Measurements from ENCODE around the gene OR52N4. TPM values are rescaled to one million over a fixed set of nuclear protein-coding genes. Genes with fewer than 3 reads are reported as not detected.

Gene OR52N4
- total RNA-seq, 1 donor = not detected

DNA sequence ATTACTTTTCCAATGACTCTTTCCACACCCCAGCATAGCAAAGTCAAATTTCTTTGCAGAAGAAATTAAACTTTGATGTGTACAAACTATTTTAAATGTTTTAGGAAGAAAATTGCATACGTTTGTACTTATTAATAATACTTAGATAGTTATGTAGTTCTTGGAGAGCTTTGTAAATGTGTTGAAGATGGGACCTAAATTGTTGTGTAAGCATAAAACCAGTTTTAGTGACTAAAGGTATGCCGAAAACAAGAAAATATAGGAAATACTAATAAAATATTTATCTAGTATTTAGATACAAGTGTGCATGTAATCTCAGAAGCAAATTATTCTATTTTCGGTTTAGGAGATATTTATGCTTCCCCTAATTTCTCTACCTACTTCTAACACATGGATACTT, 4.2 kb upstream of the OR52N4 start:
- no peak for DNase-seq (ENCODE audit: low read depth)
- H3K4me3 ChIP-seq (ENCODE audit: low read depth, low read length) = no peak overlapping the region
- TF ChIP-seq, protein P1, sequence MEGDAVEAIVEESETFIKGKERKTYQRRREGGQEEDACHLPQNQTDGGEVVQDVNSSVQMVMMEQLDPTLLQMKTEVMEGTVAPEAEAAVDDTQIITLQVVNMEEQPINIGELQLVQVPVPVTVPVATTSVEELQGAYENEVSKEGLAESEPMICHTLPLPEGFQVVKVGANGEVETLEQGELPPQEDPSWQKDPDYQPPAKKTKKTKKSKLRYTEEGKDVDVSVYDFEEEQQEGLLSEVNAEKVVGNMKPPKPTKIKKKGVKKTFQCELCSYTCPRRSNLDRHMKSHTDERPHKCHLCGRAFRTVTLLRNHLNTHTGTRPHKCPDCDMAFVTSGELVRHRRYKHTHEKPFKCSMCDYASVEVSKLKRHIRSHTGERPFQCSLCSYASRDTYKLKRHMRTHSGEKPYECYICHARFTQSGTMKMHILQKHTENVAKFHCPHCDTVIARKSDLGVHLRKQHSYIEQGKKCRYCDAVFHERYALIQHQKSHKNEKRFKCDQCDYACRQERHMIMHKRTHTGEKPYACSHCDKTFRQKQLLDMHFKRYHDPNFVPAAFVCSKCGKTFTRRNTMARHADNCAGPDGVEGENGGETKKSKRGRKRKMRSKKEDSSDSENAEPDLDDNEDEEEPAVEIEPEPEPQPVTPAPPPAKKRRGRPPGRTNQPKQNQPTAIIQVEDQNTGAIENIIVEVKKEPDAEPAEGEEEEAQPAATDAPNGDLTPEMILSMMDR (IDR thresholded peaks at IDR 0.05; ENCODE audit: insufficient read depth, low read depth, low read length) = no peak

GRCh38 chr11:5767056-5767455, 13.0 kb downstream of the OR52N4 start:
- DNase-seq (ENCODE audit: low read depth) = no peak
- H3K4me3 ChIP-seq (ENCODE audit: low read depth, low read length) = no peak overlapping the region
- TF ChIP-seq, protein P1 (IDR thresholded peaks at IDR 0.05; ENCODE audit: insufficient read depth, low read depth, low read length) = no peak

GRCh38 chr11:5783255-5783654, 29.2 kb downstream of the OR52N4 start, which contains the start of gene OR52N5:
TSS of gene OR52N5 (minus strand) at chr11:5783355. CDS start at chr11:5778634, 4,721 bp downstream.
- TF ChIP-seq, protein P1 (IDR thresholded peaks at IDR 0.05; ENCODE audit: insufficient read depth, low read depth, low read length) = no peak
- no peak within 1 kb of the TSS for H3K4me3 ChIP-seq (ENCODE audit: low read depth, low read length)
- DNase-seq (ENCODE audit: low read depth) = no peak

- no peak for DNase-seq (ENCODE audit: low read depth)
- no peak within 1 kb of the TSS for H3K4me3 ChIP-seq (ENCODE audit: low read depth, low read length)
- TF ChIP-seq, protein P1 (IDR thresholded peaks at IDR 0.05; ENCODE audit: insufficient read depth, low read depth, low read length) = no peak
Observed at GRCh38 chr11:5791165-5791564, 37.1 kb downstream of the OR52N4 start, which contains the start of gene OR52N1. TSS of gene OR52N1 (minus strand) at chr11:5791265. CDS start at chr11:5788816, 2,449 bp downstream.

- no peak overlapping the region for H3K4me3 ChIP-seq (ENCODE audit: low read depth, low read length)
- TF ChIP-seq, protein P1 (IDR thresholded peaks at IDR 0.05; ENCODE audit: insufficient read depth, low read depth, low read length) = no peak
- no peak for DNase-seq (ENCODE audit: low read depth)
Observed at GRCh38 chr11:5796541-5796940, 42.5 kb downstream of the OR52N4 start.

- no peak overlapping the region for H3K4me3 ChIP-seq (ENCODE audit: low read depth, low read length)
- TF ChIP-seq, protein P1 (IDR thresholded peaks at IDR 0.05; ENCODE audit: insufficient read depth, low read depth, low read length) = no peak
- no peak for DNase-seq (ENCODE audit: low read depth)
Observed at GRCh38 chr11:5803982-5804381, 49.9 kb downstream of the OR52N4 start.

Other genes starting within 250 kb of the OR52N4 start
- gene UBQLN3, start 244.3 kb upstream of the OR52N4 start, total RNA-seq = 0.43 TPM in 1 of 2 replicates, not detected in the other
- gene UBQLNL, start 237.5 kb upstream of the OR52N4 start, total RNA-seq = under 0.01 TPM in 2 replicates
- 0.32 and 0.86 TPM in 2 replicates for gene OR52H1, start 205.7 kb upstream of the OR52N4 start, total RNA-seq
- not detected in 2 replicates for gene OR52B6, start 173.4 kb upstream of the OR52N4 start, total RNA-seq
- 6.1 and 6.5 TPM in 2 replicates for gene TRIM6, start 157.6 kb upstream of the OR52N4 start, total RNA-seq
- gene TRIM34, start 129.2 kb upstream of the OR52N4 start, total RNA-seq = 7.1 and 10.4 TPM in 2 replicates
- gene TRIM5, start 69.2 kb upstream of the OR52N4 start, total RNA-seq = 31.2 and 65.2 TPM in 2 replicates
- gene TRIM22, start 64.5 kb upstream of the OR52N4 start, total RNA-seq = 70.9 and 104 TPM in 2 replicates
- gene OR56B1, start 17.8 kb upstream of the OR52N4 start, total RNA-seq = not detected in 2 replicates
- gene OR52N5, start 29.1 kb downstream of the OR52N4 start, total RNA-seq = under 0.01 TPM in 1 of 2 replicates, not detected in the other
- gene OR52N1, start 37.0 kb downstream of the OR52N4 start, total RNA-seq = under 0.01 TPM in 1 of 2 replicates, not detected in the other
- gene OR52N2, start 54.7 kb downstream of the OR52N4 start, total RNA-seq = not detected in 2 replicates
- gene OR52E6, start 87.7 kb downstream of the OR52N4 start, total RNA-seq = 0.43 TPM in 1 of 2 replicates, not detected in the other
- gene OR52E8, start 103.4 kb downstream of the OR52N4 start, total RNA-seq = not detected in 2 replicates
- not detected in 2 replicates for gene OR52E4, start 126.4 kb downstream of the OR52N4 start, total RNA-seq
- gene OR52E5, start 139.0 kb downstream of the OR52N4 start, total RNA-seq = not detected in 2 replicates
- not detected in 2 replicates for gene OR56A3, start 188.0 kb downstream of the OR52N4 start, total RNA-seq
- gene OR56A5, start 214.3 kb downstream of the OR52N4 start, total RNA-seq = not detected in 2 replicates
- gene OR52L1, start 232.7 kb downstream of the OR52N4 start, total RNA-seq = not detected in 2 replicates

Data from fibroblast of villous mesenchyme (primary cell).